ENCODE results near the gene ARID1A.

The ARID1A gene

DNA sequence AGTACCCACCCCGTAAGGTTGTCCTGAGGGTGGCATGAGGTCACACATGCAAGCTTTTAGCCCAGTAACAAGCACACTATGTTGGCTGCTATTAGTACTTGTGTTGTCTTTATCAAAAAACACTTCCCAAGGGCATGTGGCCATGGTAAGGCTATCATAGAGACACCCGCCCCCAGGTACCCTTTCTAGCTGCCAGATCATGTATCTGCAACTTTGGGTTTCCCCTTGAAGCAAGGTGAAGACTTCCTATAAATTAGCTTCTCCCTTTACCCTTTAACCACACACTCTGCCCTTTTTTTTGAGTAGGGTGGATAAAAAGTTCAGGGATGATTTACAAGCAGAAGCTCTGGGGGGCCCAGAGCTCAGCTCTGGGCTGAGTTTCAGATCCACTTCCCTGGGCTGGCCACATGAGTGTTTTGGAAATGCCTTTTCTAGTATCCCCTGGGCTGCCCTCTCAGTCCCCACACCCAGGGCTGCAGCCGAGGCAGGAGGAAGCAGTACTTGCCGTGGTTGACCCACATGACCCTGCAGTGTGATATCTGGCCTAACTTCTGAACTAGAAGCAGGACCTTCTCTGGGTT, 132.7 kb downstream of the ARID1A start:
- DNase-seq = peak in 1 of 2 donors; percentile 16

DNA sequence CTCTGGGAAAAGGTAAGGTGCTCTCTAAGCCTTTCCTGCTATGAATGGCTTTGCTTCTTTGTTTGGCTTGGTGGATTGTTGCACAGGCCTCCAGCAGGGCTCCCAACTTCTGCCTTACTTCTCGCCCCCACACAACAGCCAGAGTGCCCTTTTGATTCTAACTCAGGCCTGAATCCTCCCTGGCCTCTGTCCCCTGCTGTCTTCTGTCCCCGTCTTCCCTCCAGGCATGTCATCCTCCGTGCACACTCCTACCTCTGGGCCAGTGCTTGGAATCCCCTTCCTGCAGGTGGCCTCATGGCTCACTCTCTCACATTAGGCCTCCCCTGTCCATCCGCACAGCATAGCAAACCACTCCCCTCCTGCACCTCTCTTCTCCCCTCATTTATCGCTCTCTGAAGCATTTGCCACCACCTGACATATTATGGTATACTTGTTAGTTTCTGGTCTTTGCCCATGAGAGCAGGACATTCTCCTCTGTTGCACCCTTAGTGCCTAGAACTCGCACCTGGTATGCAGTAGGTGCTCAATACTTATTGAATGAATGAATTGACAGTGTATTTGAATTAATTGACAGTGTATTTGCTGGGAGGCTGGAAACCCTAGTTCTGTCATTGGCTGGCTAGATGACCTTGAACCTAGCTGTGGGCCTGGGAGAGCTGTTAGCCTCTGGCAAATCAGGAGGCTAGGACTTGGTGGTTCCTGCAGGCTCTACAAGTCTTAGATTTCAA, 133.5 kb downstream of the ARID1A start:
- DNase-seq = no peak

GRCh38 chr1:26831059-26831458, 135.2 kb downstream of the ARID1A start:
- no peak for DNase-seq

Data from bone marrow (tissue), 2 donors.